Fibroblast of lung (primary cell): ENCODE measurements around the gene TEX29.

Source experiments
- EZH2 ChIP-seq: IDR thresholded peaks from 2 replicates; pipeline ENCODE4 v1.5.1; 2012; ENCODE audit warnings: low read length, control low read depth, mild to moderate bottlenecking; ENCODE audit errors: missing control alignments
- TF ChIP-seq, protein P1 (sequence below), 2 donors: IDR thresholded peaks in 1 of 2; conservative IDR thresholded peaks in 1 of 2; 1 replicate in 1 of 2; 2 replicates in 1 of 2; pipeline ENCODE4 v1.5.1; 2011 to 2012; ENCODE audit warnings: low read length in 2 of 2, control low read depth in 1 of 2, inconsistent platforms in 1 of 2, low read depth in 1 of 2, mild to moderate bottlenecking in 1 of 2

DNA sequence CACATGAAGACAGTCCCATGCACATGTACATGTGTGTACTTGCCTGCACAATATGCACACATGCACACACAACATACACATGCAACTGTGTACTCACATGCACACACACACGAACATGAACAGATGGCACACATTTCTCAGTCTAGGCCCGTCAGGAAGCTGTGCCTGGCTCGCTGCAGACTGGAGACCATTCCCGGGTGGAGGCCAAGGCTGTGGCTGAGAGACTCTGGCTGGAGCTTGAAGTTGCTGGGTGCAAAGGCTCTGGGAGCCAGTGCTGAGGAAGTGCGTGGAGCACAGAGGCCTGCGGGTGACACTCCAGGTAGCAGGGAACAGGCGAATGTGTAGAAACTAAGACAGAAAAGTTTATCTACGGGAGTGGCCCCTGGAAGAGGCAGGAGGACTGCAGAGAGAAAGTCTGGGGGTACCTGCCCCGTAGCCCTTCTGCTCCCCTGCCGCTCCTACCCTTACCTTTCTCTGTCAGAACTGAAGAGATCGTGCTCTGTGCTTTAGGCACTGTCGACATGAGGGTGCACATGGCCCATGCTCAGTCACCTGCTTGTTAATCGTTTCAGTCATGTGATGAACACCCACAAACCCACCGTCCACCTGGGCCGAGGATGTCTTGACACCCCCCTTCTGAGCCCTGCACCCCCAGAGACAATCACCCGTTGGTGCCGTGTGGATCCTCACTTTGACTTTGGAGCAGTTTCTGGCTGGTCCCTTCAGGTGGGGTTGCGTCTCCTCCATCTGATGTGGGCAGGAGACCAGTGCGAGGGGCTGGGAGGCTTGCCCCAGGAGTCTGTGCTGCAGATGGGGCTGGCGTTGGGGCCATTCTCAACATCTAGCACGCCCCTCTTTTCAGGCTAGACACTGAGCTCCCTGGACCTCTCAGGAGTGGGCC, 69.4 kb downstream of the TEX29 start:
- TF ChIP-seq, protein P1, sequence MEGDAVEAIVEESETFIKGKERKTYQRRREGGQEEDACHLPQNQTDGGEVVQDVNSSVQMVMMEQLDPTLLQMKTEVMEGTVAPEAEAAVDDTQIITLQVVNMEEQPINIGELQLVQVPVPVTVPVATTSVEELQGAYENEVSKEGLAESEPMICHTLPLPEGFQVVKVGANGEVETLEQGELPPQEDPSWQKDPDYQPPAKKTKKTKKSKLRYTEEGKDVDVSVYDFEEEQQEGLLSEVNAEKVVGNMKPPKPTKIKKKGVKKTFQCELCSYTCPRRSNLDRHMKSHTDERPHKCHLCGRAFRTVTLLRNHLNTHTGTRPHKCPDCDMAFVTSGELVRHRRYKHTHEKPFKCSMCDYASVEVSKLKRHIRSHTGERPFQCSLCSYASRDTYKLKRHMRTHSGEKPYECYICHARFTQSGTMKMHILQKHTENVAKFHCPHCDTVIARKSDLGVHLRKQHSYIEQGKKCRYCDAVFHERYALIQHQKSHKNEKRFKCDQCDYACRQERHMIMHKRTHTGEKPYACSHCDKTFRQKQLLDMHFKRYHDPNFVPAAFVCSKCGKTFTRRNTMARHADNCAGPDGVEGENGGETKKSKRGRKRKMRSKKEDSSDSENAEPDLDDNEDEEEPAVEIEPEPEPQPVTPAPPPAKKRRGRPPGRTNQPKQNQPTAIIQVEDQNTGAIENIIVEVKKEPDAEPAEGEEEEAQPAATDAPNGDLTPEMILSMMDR (conservative IDR thresholded peaks at IDR 0.05 in 1 of 2, IDR thresholded peaks at IDR 0.05 in 1 of 2; ENCODE audit: low read depth in 1 of 2, low read length in 2 of 2): no peak
- TF ChIP-seq EZH2: no peak
